ENCODE data around the gene CSRP2.

The CSRP2 gene

DNA sequence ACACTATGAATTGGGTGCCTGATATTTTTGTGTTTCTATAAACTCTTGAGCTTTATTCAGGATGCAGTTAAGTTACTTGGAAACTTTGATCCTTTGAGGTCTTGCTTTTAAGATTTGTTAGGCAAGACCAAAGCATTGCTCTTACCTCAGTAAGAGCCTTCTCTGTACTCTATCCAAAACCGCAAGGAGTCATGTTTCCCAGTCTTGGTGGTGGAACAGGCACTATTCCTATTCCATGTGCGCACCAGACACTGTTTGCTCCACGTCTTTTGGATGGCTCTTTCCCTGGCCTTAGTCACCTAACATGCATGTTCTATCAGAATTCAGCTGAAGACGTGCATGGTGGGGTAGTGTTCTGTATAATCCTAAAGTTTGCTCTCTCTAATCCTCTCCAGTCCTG lies 23.5 kb downstream of the CSRP2 start:
- no peaks in the 10 kb centered on the region for H3K9me3 Mint-ChIP-seq
- DNase-seq (ENCODE audit: low spot score in 2 of 2): no peak

DNA sequence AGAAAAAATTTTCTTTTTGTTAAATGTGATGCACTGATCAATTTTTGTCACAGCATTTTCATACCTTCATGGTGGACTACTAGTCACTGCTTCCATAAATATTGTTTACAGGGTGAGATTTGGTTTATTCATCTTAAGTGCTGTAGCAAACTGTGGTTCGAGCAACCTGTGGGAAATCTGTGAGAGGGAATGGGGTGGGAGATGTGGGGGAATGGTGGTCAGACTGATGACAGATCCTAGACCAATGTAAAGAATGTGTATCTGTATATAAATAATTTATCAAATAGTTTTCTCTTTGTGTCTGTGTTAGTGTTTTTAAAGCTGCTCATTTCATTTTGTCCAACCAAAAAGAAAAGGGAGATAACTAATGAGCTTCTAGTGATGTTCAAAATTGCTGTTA lies 26.7 kb downstream of the CSRP2 start:
- Mint-ChIP-seq H3K9me3 (no peaks in the 10 kb centered on the region), H3K27ac (no peak overlapping the region), H3K4me1 (no peaks in the 10 kb centered on the region), H3K36me3 (peaks cover 53% of the 10 kb centered on the region), H3K4me3 (no peak overlapping the region)
- DNase-seq (ENCODE audit: low spot score in 2 of 2): no peak
- no peak for ATAC-seq

More for the DNA sequence above, 23.5 kb downstream of the CSRP2 start:
- no peaks in the 10 kb centered on the region for H3K4me1 Mint-ChIP-seq
- no peak overlapping the region for H3K4me3 Mint-ChIP-seq
- peaks cover 27% of the 10 kb centered on the region for H3K36me3 Mint-ChIP-seq
- H3K27ac Mint-ChIP-seq: no peak overlapping the region
- no peak for ATAC-seq

GRCh38 chr12:76848132-76848531 lies 30.7 kb downstream of the CSRP2 start:
- Mint-ChIP-seq H3K9me3 (no peaks in the 10 kb centered on the region), H3K4me1 (no peaks in the 10 kb centered on the region), H3K36me3 (peaks cover 58% of the 10 kb centered on the region), H3K27ac (no peak overlapping the region), H3K4me3 (no peak overlapping the region)
- DNase-seq (ENCODE audit: low spot score in 2 of 2): no peak
- ATAC-seq: no peak

- Mint-ChIP-seq H3K9me3 (no peaks in the 10 kb centered on the region), H3K4me1 (no peaks in the 10 kb centered on the region), H3K27ac (no peak overlapping the region), H3K36me3 (peaks cover 66% of the 10 kb centered on the region), H3K4me3 (no peak overlapping the region)
- DNase-seq (ENCODE audit: low spot score in 2 of 2): no peak
- ATAC-seq: no peak
These were observed 31.6 kb downstream of the CSRP2 start for GRCh38 chr12:76847260-76847659.

DNA sequence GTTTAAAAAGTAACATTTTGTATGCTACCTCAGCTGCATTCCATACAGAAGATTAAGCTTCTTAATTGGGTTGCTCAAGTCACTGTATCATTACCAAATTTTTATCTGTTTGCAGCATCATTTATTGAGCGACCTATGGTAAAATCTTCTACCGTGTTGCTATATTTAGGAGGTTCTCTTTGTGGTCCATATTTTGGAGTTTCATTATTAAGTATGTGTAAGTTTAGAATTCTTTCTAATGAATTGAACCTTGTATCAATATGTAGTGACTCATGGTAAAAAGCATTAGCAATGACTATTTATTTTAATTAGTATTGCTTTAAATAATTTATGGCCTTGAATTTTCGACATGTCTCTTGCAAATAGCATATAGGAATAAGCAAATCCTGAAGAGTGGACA lies 42.2 kb downstream of the CSRP2 start:
- no peak overlapping the region for H3K4me3 Mint-ChIP-seq
- ATAC-seq (peak; percentile 34), DNase-seq (ENCODE audit: low spot score in 2 of 2) (no peak)
- peaks cover 15% of the 10 kb centered on the region for H3K36me3 Mint-ChIP-seq
- H3K9me3 Mint-ChIP-seq: no peaks in the 10 kb centered on the region
- H3K4me1 Mint-ChIP-seq: no peaks in the 10 kb centered on the region
- H3K27ac Mint-ChIP-seq: peak overlapping the region; percentile 15

- DNase-seq (ENCODE audit: low spot score in 2 of 2) (no peak), ATAC-seq (no peak)
- Mint-ChIP-seq H3K27ac (no peak overlapping the region), H3K4me1 (no peaks in the 10 kb centered on the region), H3K4me3 (no peak overlapping the region), H3K9me3 (no peaks in the 10 kb centered on the region), H3K36me3 (peaks cover 29% of the 10 kb centered on the region)
These were observed 48.4 kb downstream of the CSRP2 start for GRCh38 chr12:76830436-76830835.

GRCh38 chr12:76820888-76821482 lies 57.8 kb downstream of the CSRP2 start:
- no peak overlapping the region for H3K27ac Mint-ChIP-seq
- DNase-seq (ENCODE audit: low spot score in 2 of 2): no peak
- H3K4me1 Mint-ChIP-seq: no peaks in the 10 kb centered on the region
- no peak overlapping the region for H3K4me3 Mint-ChIP-seq
- peaks cover 47% of the 10 kb centered on the region for H3K36me3 Mint-ChIP-seq
- no peaks in the 10 kb centered on the region for H3K9me3 Mint-ChIP-seq
- ATAC-seq: no peak

GRCh38 chr12:76813972-76814371 lies 64.8 kb downstream of the CSRP2 start:
- Mint-ChIP-seq H3K27ac (no peak overlapping the region), H3K36me3 (peaks cover 62% of the 10 kb centered on the region)

DNA sequence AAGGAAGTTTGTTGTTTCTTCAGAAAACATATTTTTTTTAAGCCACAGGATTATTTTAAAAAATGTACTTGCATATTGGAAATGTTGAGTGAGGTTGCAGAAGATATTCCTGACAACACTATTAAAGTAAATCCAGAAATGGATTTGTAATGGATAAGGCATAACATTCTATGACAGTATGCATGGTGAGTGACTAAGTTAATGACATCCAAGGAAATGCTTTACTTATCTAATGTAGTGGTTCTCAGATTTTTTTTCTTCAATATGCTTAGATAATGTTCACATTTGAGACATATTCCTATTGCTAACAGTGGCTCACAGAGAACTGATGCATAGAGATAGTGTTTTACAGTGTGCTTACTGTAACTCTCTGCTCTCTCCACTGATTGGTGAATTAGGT lies 65.6 kb downstream of the CSRP2 start:
- Mint-ChIP-seq H3K4me1 (peaks cover 4% of the 10 kb centered on the region), H3K36me3 (peaks cover 62% of the 10 kb centered on the region), H3K4me3 (no peak overlapping the region), H3K9me3 (no peaks in the 10 kb centered on the region), H3K27ac (no peak overlapping the region)
- DNase-seq (ENCODE audit: low spot score in 2 of 2) (no peak), ATAC-seq (no peak)

More at GRCh38 chr12:76813972-76814371, 64.8 kb downstream of the CSRP2 start:
- Mint-ChIP-seq H3K4me1 (peaks cover 4% of the 10 kb centered on the region), H3K4me3 (no peak overlapping the region), H3K9me3 (no peaks in the 10 kb centered on the region)
- DNase-seq (ENCODE audit: low spot score in 2 of 2) (no peak), ATAC-seq (no peak)

DNA sequence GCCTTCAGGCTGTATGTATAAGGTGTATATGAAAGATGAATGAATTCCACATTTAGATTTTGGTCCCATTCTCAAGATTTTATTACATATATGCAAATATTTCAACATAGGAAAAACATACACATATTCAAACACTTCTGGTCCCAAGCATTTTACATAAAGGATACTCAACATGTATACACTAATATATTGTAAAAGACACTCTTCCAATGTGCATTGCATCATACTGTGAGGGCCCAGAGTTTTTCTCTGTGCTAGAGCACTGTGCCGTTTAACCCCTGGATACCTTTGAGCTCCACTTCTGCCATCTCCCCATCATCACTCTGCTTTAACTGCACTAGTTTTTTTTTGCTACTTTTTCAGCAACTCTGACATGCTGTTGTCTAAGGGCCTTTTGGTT lies 66.8 kb downstream of the CSRP2 start:
- Mint-ChIP-seq H3K9me3 (no peaks in the 10 kb centered on the region), H3K27ac (no peak overlapping the region), H3K4me3 (no peak overlapping the region), H3K4me1 (peaks cover 4% of the 10 kb centered on the region), H3K36me3 (peaks cover 58% of the 10 kb centered on the region)
- no peak for ATAC-seq
- DNase-seq (ENCODE audit: low spot score in 2 of 2): no peak

GRCh38 chr12:76810671-76811419 lies 68.0 kb downstream of the CSRP2 start:
- H3K36me3 Mint-ChIP-seq: peaks cover 59% of the 10 kb centered on the region
- H3K9me3 Mint-ChIP-seq: no peaks in the 10 kb centered on the region
- no peak for ATAC-seq
- peak overlapping the region; percentile 82 for H3K27ac Mint-ChIP-seq
- H3K4me3 Mint-ChIP-seq: no peak overlapping the region
- no peak for DNase-seq (ENCODE audit: low spot score in 2 of 2)
- H3K4me1 Mint-ChIP-seq: peaks cover 4% of the 10 kb centered on the region
